GM23248 (cell line): ENCODE measurements around the gene ALK. TPM values are rescaled to one million over a fixed set of nuclear protein-coding genes. Genes with fewer than 3 reads are reported as not detected.
A peak's percentile ranks its signal among the peaks of the same experiment; 100 is the strongest.

Source experiments
- DNase-seq: peaks from one replicate; pipeline ENCODE4 v3.0.0-alpha.2; 2015
- H2AFZ ChIP-seq: fragments of 200-600 bp; sonication (generic); 2 replicates; pipeline ENCODE4 v1.6.1; 2016; ENCODE audit warnings: antibody characterized with exemption
- H3F3A ChIP-seq: fragments of 200-600 bp; sonication (generic); 2 replicates; pipeline ENCODE4 v1.6.1; 2016; ENCODE audit warnings: mild to moderate bottlenecking, antibody characterized with exemption, mixed run types; ENCODE audit not compliant: insufficient read depth
- H3K27ac ChIP-seq: fragments of 200-600 bp; sonication (generic); 2 replicates; pipeline ENCODE4 v1.5.1; 2016; ENCODE audit warnings: mild to moderate bottlenecking
- H3K27me3 ChIP-seq: fragments of 200-600 bp; sonication (generic); replicated peaks from 2 replicates; pipeline ENCODE4 v1.6.1; 2016; ENCODE audit warnings: mild to moderate bottlenecking; ENCODE audit not compliant: insufficient read depth
- H3K36me3 ChIP-seq: fragments of 200-600 bp; sonication (generic); 2 replicates; pipeline ENCODE4 v1.6.1; 2016; ENCODE audit warnings: low read depth, mild to moderate bottlenecking
- H3K4me1 ChIP-seq: fragments of 200-600 bp; sonication (generic); 2 replicates; pipeline ENCODE4 v1.6.1; 2016; ENCODE audit warnings: mild to moderate bottlenecking; ENCODE audit not compliant: insufficient read depth
- H3K4me2 ChIP-seq: fragments of 200-600 bp; sonication (generic); one replicate; pipeline ENCODE4 v1.6.1; 2016; ENCODE audit warnings: mild to moderate bottlenecking; ENCODE audit not compliant: unreplicated experiment
- H3K4me3 ChIP-seq: fragments of 200-600 bp; sonication (generic); 2 replicates; pipeline ENCODE4 v1.5.1; 2016; ENCODE audit warnings: mild to moderate bottlenecking
- H3K79me2 ChIP-seq: fragments of 200-600 bp; sonication (generic); 2 replicates; pipeline ENCODE4 v1.6.1; 2016; ENCODE audit warnings: mild to moderate bottlenecking; ENCODE audit not compliant: insufficient read depth
- H3K9ac ChIP-seq: fragments of 200-600 bp; sonication (generic); 2 replicates; pipeline ENCODE4 v1.6.1; 2016; ENCODE audit warnings: mild to moderate bottlenecking
- H3K9me2 ChIP-seq: fragments of 200-600 bp; sonication (generic); 2 replicates; pipeline ENCODE4 v1.6.1; 2016; ENCODE audit warnings: mixed run types, mild to moderate bottlenecking, moderate library complexity; ENCODE audit not compliant: insufficient read depth
- H3K9me3 ChIP-seq: fragments of 200-600 bp; sonication (generic); one replicate; pipeline ENCODE4 v1.6.1; 2017; ENCODE audit warnings: low read depth
- H4K20me1 ChIP-seq: fragments of 200-600 bp; sonication (generic); 2 replicates; pipeline ENCODE4 v1.6.0; 2016; ENCODE audit not compliant: insufficient read depth
- EZH2 ChIP-seq: fragments of 200-600 bp; sonication (generic); IDR thresholded peaks from 2 replicates; pipeline ENCODE4 v1.6.1; 2018; ENCODE audit warnings: antibody characterized with exemption, mild to moderate bottlenecking; ENCODE audit not compliant: insufficient read depth, poor library complexity, severe bottlenecking
- EZH2phosphoT487 ChIP-seq: fragments of 200-600 bp; sonication (generic); IDR thresholded peaks from 2 replicates; pipeline ENCODE4 v1.6.1; 2018; ENCODE audit warnings: antibody characterized with exemption, moderate library complexity, mild to moderate bottlenecking, low read depth; ENCODE audit not compliant: insufficient read depth
- WGBS, 2 experiments: methylation state at CpG; one replicate each; pipeline ENCODE4 v1.1.6; 2015 to 2017; ENCODE audit warnings: low lambda C conversion rate in 2 of 2, low coverage in 1 of 2; ENCODE audit errors: missing lambda C conversion rate in 2 of 2; 5-methylcytosine and 5-hydroxymethylcytosine counted together
- in situ Hi-C: fragments of 300-500 bp; cut with MboI; formaldehyde crosslinking; loops from 2 replicates; pipeline ENCODE4 v1.15.0; 2020
- polyA plus RNA-seq: library from polyadenylated mRNA; unstranded; fragments of >200 nt; fragmentation: Nextera tagmentation; extraction: Ambion mirVana; gene quantifications from 2 replicates; pipeline ENCODE4 v1.2.1, GENCODE V29; 2016
- total RNA-seq: library from RNA; depleted of rRNA; stranded (reverse); fragments of >200 nt; shearing (Covaris generic); gene quantifications from 2 replicates; pipeline ENCODE4 v1.2.3, GENCODE V29; 2014

Gene ALK
- total and polyA plus RNA-seq, 2 experiments from 2014 or later: under 0.01 to 0.05 TPM

DNA sequence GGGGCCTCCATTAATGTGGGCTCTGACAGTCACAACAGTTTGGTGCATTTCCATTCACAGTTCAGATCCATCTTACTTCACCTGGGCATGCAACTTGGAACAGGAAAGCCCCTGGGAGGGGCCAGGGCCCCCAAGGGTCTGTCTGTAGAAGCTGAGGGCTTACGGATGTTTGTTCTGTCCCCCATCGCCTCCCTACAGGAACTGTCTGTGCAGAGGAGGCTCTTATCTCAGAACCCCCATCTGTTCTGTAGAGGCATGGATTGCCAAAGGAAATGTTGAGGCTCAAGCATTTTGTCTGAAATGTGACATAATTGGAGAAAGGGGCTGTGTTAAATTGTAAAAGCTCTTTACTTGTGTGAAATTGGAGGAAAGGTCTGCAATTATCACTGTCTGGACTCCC, 471.9 kb downstream of the ALK start:
- WGBS, 2 experiments: 83 to 93% methylated on average over 2 of the region's 2 CpGs
- no peaks in the 10 kb centered on the region for H3F3A ChIP-seq
- in situ Hi-C loops: no loop called here

GRCh38 chr2:29448096-29448688, 473.2 kb downstream of the ALK start:
- Histone ChIP-seq H3K79me2 (no peaks in the 10 kb centered on the region), H3K9ac (no peak overlapping the region), H3K27me3 (no peaks in the 10 kb centered on the region), H3K36me3 (no peaks in the 10 kb centered on the region), H2AFZ (no peak overlapping the region), H4K20me1 (no peaks in the 10 kb centered on the region), H3K4me3 (no peak overlapping the region), H3K9me3 (no peaks in the 10 kb centered on the region), H3K4me2 (no peak overlapping the region), H3K27ac (no peak overlapping the region), H3K9me2 (0 out of 2 replicates have a peak, but pooled peaks cover 5% of the 10 kb centered on the region), H3K4me1 (peaks cover 9% of the 10 kb centered on the region; the same call in 1 of the 2 replicates), H3F3A (no peaks in the 10 kb centered on the region)
- WGBS, 2 experiments: 61 to 69% methylated on average over 8 of the region's 8 CpGs
- in situ Hi-C loops: no loop called here
- DNase-seq: no peak
- no peak for TF ChIP-seq EZH2
- no peak for TF ChIP-seq EZH2phosphoT487

More for the DNA sequence above, 471.9 kb downstream of the ALK start:
- Histone ChIP-seq H4K20me1 (no peaks in the 10 kb centered on the region), H3K9ac (no peak overlapping the region), H3K9me3 (no peaks in the 10 kb centered on the region), H3K27ac (no peak overlapping the region), H3K4me2 (no peak overlapping the region), H3K27me3 (no peaks in the 10 kb centered on the region), H3K4me3 (no peak overlapping the region), H3K36me3 (no peaks in the 10 kb centered on the region), H3K9me2 (0 out of 2 replicates have a peak, but pooled peaks cover 5% of the 10 kb centered on the region), H3K79me2 (no peaks in the 10 kb centered on the region), H2AFZ (no peak overlapping the region), H3K4me1 (peaks cover 4% of the 10 kb centered on the region; the same call in 1 of the 2 replicates)
- TF ChIP-seq EZH2: no peak
- TF ChIP-seq EZH2phosphoT487: no peak
- no peak for DNase-seq

GRCh38 chr2:29447513-29447912, 473.9 kb downstream of the ALK start:
- in situ Hi-C loops: no loop called here
- TF ChIP-seq EZH2 (no peak), EZH2phosphoT487 (no peak)

GRCh38 chr2:29446847-29447246, 474.5 kb downstream of the ALK start:
- TF ChIP-seq EZH2phosphoT487 (no peak), EZH2 (no peak)
- H3K9me3 ChIP-seq: no peaks in the 10 kb centered on the region
- H2AFZ ChIP-seq: no peak overlapping the region
- H3K4me3 ChIP-seq: no peak overlapping the region
- H3F3A ChIP-seq: no peaks in the 10 kb centered on the region
- H3K27ac ChIP-seq: no peak overlapping the region
- no peaks in the 10 kb centered on the region for H3K27me3 ChIP-seq
- H3K9me2 ChIP-seq: no peaks in the 10 kb centered on the region
- H3K4me1 ChIP-seq: peaks cover 9% of the 10 kb centered on the region; the same call in 1 of the 2 replicates
- H3K36me3 ChIP-seq: no peaks in the 10 kb centered on the region
- H3K79me2 ChIP-seq: no peaks in the 10 kb centered on the region
- no peak overlapping the region for H3K9ac ChIP-seq
- H4K20me1 ChIP-seq: no peaks in the 10 kb centered on the region
- in situ Hi-C loops: no loop called here
- H3K4me2 ChIP-seq: no peak overlapping the region
- peak; percentile 50 for DNase-seq
- 20 to 22% methylated on average over 4 of the region's 4 CpGs for WGBS, 2 experiments

More at GRCh38 chr2:29447513-29447912, 473.9 kb downstream of the ALK start:
- H2AFZ ChIP-seq: no peak overlapping the region
- no peak overlapping the region for H3K4me2 ChIP-seq
- peaks cover 9% of the 10 kb centered on the region; the same call in 1 of the 2 replicates for H3K4me1 ChIP-seq
- H3K9ac ChIP-seq: no peak overlapping the region
- H3K27ac ChIP-seq: no peak overlapping the region
- no peaks in the 10 kb centered on the region for H3K79me2 ChIP-seq
- no peaks in the 10 kb centered on the region for H3F3A ChIP-seq
- no peak overlapping the region for H3K4me3 ChIP-seq
- H3K9me2 ChIP-seq: 0 out of 2 replicates have a peak, but pooled peaks cover 1% of the 10 kb centered on the region
- no peaks in the 10 kb centered on the region for H3K9me3 ChIP-seq
- H3K27me3 ChIP-seq: no peaks in the 10 kb centered on the region
- no peaks in the 10 kb centered on the region for H4K20me1 ChIP-seq
- no peak for DNase-seq
- 58 to 77% methylated on average over 4 of the region's 4 CpGs for WGBS, 2 experiments
- no peaks in the 10 kb centered on the region for H3K36me3 ChIP-seq
